ENCODE measurements around the gene C16orf74. TPM values are rescaled to one million over a fixed set of nuclear protein-coding genes. Genes with fewer than 3 reads are reported as not detected.

C16orf74 gene
- total RNA-seq, 1 donor from 2014 or later: 1.6 TPM

DNA sequence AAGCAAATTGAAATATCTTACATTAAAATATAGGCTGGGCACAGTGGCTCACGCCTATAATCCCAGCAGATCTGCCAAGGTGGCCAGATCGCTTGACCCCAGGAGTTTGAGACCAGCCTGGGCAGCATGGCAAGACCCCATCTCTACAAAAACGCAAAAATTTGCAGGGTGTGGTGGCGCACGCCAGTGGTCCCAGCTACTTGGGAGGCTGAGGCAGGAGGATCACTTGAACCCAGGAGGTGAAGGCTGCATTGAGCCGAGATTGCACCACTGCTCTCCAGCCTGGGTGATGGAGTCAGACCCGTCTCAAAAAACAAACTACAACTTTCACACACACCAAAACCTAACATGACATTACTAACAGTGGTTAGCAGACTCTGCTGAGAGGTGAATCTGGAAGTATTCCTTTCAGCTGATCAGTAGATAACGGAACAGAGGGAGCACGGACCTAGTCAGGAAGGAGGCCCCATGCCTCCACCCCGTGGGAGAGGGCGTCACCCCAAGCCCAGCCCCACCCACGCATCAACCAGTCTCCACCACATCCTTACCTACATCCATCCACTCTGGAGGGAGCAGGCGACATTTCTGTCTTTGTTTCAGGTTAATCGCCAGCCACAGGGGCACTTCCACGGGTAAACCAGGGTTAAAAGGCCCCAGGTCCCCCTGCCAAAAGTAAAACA lies 63.8 kb downstream of the C16orf74 start:
- Mint-ChIP-seq H3K27ac (ENCODE audit: unreplicated experiment) (no peak overlapping the region), H3K36me3 (ENCODE audit: low read depth) (peaks cover 1% of the 10 kb centered on the region), H3K4me3 (ENCODE audit: unreplicated experiment) (peak overlapping the region; percentile 36), H3K27me3 (ENCODE audit: low read depth) (peaks cover 7% of the 10 kb centered on the region), H3K9me3 (ENCODE audit: low read depth) (no peaks in the 10 kb centered on the region), H3K4me1 (ENCODE audit: low read depth) (no peaks in the 10 kb centered on the region)
- TF ChIP-seq, protein P1, sequence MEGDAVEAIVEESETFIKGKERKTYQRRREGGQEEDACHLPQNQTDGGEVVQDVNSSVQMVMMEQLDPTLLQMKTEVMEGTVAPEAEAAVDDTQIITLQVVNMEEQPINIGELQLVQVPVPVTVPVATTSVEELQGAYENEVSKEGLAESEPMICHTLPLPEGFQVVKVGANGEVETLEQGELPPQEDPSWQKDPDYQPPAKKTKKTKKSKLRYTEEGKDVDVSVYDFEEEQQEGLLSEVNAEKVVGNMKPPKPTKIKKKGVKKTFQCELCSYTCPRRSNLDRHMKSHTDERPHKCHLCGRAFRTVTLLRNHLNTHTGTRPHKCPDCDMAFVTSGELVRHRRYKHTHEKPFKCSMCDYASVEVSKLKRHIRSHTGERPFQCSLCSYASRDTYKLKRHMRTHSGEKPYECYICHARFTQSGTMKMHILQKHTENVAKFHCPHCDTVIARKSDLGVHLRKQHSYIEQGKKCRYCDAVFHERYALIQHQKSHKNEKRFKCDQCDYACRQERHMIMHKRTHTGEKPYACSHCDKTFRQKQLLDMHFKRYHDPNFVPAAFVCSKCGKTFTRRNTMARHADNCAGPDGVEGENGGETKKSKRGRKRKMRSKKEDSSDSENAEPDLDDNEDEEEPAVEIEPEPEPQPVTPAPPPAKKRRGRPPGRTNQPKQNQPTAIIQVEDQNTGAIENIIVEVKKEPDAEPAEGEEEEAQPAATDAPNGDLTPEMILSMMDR (IDR thresholded peaks at IDR 0.05): no peak
- no peak for DNase-seq (ENCODE audit: low spot score)

DNA sequence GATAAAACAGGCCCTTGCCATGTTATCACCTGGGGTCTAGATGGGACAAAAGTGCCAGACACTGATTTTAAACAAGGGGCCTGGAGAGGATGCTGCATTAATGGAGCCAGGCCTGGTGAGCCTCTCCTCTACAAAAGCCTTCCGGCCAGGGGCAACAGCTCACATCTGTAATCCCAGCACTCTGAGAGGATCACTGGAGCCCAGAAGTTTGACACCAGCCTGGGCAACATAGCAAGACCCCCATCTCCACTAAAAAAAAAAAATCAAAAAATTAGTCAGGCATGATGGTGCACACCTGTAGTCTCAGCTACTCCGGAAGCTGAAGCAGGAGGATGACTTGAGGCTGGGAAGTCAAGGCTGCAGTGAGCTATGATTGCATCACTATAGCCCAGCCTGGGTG lies 65.6 kb downstream of the C16orf74 start:
- Mint-ChIP-seq H3K27me3 (ENCODE audit: low read depth) (no peaks in the 10 kb centered on the region), H3K4me1 (ENCODE audit: low read depth) (no peaks in the 10 kb centered on the region), H3K4me3 (ENCODE audit: unreplicated experiment) (no peak overlapping the region), H3K9me3 (ENCODE audit: low read depth) (no peaks in the 10 kb centered on the region), H3K36me3 (ENCODE audit: low read depth) (peaks cover 4% of the 10 kb centered on the region), H3K27ac (ENCODE audit: unreplicated experiment) (no peak overlapping the region)
- DNase-seq (ENCODE audit: low spot score): no peak
- TF ChIP-seq, protein P1 (IDR thresholded peaks at IDR 0.05): no peak

DNA sequence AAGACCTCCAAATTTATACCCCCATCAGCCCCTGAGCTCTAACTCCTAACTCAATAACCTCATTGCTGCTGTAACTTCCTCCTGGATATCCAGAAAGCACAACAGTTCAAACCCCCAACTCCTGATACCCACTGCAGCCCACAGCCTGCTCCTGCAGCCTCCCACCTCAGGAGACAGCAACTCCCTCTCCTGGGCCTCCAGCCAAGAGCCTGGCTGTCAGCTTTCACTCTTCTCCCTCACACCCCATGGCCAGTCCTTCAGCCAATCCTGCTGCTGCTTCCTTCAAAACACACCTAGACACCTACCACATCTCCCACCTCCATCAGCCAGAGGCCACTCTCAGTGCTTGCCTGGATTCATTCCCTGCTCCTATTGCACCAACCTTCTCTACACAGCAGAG lies 67.5 kb downstream of the C16orf74 start:
- no peak overlapping the region for H3K27ac Mint-ChIP-seq (ENCODE audit: unreplicated experiment)
- H3K9me3 Mint-ChIP-seq (ENCODE audit: low read depth): no peaks in the 10 kb centered on the region
- H3K36me3 Mint-ChIP-seq (ENCODE audit: low read depth): peaks cover 6% of the 10 kb centered on the region

DNA sequence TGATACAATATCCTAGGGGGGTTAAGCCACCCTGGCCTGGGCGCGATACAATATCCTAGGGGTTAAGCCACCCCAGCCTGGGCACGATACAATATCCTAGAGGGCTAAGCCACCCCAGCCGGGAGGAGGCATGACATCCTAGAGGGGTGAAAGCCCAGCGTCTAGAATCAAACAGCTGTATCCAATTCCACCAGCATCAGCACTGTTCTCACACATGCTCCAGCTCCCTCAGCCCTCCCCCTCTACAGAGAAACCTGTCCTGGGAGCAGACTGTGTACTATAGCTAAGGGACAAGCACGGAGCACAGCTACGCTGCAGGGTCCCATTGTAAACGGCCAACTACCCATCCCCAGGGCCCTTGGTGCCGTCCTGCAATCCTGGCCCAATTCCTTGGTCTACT lies 68.4 kb downstream of the C16orf74 start:
- H3K9me3 Mint-ChIP-seq (ENCODE audit: low read depth): no peaks in the 10 kb centered on the region
- no peaks in the 10 kb centered on the region for H3K4me1 Mint-ChIP-seq (ENCODE audit: low read depth)
- DNase-seq (ENCODE audit: low spot score): no peak
- H3K27ac Mint-ChIP-seq (ENCODE audit: unreplicated experiment): no peak overlapping the region
- H3K27me3 Mint-ChIP-seq (ENCODE audit: low read depth): no peaks in the 10 kb centered on the region
- TF ChIP-seq, protein P1 (IDR thresholded peaks at IDR 0.05): no peak
- peaks cover 6% of the 10 kb centered on the region for H3K36me3 Mint-ChIP-seq (ENCODE audit: low read depth)
- H3K4me3 Mint-ChIP-seq (ENCODE audit: unreplicated experiment): no peak overlapping the region

More for the DNA sequence above, 67.5 kb downstream of the C16orf74 start:
- Mint-ChIP-seq H3K27me3 (ENCODE audit: low read depth) (no peaks in the 10 kb centered on the region), H3K4me3 (ENCODE audit: unreplicated experiment) (no peak overlapping the region), H3K4me1 (ENCODE audit: low read depth) (no peaks in the 10 kb centered on the region)
- TF ChIP-seq, protein P1 (IDR thresholded peaks at IDR 0.05): no peak
- no peak for DNase-seq (ENCODE audit: low spot score)

DNA sequence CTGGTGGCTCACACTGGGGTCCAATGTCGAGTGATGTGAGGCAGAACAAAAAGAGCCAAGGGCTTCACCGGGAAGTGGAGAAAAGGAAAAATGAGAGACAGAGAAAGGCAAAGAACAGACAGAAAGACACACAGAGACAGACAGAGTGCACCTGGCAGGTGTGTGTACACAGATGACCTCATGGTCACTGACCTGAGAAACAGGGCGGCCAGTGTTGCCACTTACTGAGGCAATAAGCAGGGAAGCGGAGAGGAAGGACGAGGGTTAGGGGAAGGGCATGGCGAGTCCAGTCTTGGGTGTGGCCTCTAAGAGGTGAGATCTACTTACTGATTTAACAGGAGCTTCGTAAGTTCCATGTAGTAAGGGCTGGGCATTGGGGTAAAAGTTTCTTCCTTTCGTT lies 69.6 kb downstream of the C16orf74 start:
- no peak for DNase-seq (ENCODE audit: low spot score)
- no peaks in the 10 kb centered on the region for H3K4me1 Mint-ChIP-seq (ENCODE audit: low read depth)
- H3K27me3 Mint-ChIP-seq (ENCODE audit: low read depth): no peaks in the 10 kb centered on the region
- H3K36me3 Mint-ChIP-seq (ENCODE audit: low read depth): peaks cover 6% of the 10 kb centered on the region
- no peak overlapping the region for H3K27ac Mint-ChIP-seq (ENCODE audit: unreplicated experiment)
- H3K4me3 Mint-ChIP-seq (ENCODE audit: unreplicated experiment): no peak overlapping the region
- TF ChIP-seq, protein P1 (IDR thresholded peaks at IDR 0.05): no peak
- no peaks in the 10 kb centered on the region for H3K9me3 Mint-ChIP-seq (ENCODE audit: low read depth)

Data from chondrocyte (in vitro differentiated cells).